RWPE1 (cell line): ENCODE data around the gene LIMS2.

Experiments used
- CTCF ChIA-PET: fragments of 350-600 bp; sonication (Branson Sonifier 250); formaldehyde crosslinking; extraction: SDS; loops from one replicate; lab custom pipeline; 2021; lab: Yijun Ruan, JAX
- POLR2A ChIA-PET: fragments of 400-600 bp; formaldehyde crosslinking; extraction: SDS; loops from one replicate; lab custom pipeline; 2020; ENCODE audit warnings: antibody characterized with exemption; ENCODE audit not compliant: low non-redundant PET; lab: Yijun Ruan, JAX
- DNase-seq: peaks from one replicate; pipeline ENCODE4 v3.0.0; 2012; ENCODE audit warnings: low spot score
- H3K27ac ChIP-seq: fragments of 450-650 bp; 2 replicates; pipeline ENCODE4 v1.5.1; 2017
- TF ChIP-seq, protein P1 (sequence below): fragments of 450-650 bp; conservative IDR thresholded peaks from 2 replicates; pipeline ENCODE4 v1.5.1; 2017; ENCODE audit warnings: low read depth, mild to moderate bottlenecking

Gene LIMS2

DNA sequence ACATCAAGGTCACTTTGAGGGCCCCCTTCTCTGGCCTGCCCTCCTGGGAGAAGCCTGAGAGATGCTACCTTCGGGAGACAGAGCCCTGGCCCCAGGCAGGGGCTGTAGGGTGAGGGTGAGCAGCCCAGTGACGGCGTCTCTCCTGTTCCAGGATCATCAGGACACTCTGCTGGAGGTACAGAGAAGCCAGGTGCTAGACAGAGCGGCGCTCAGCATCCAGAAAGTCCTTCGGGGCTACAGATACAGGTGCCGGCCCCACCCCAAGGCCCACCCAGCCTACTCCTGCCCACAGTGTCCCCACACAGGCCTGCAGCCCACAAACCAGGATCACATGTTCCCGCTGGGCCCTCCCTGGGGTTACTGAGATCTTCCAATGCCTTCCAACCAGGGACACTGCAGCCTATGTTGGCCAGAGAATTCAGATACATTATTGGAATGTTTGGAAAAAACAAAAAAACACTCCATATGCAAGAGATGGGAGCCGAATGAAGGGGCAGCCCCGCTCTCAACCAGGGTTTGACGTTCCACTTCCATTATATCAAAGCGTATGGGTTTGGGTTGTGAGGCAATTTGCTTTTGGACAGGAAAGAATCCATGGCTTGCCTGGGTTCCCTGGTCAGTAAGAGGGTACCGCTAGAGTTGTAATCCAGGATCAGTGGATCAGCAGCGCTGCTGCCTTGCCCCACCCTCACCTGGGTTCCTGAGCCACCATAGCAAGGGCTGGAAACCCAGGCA is 78.9 kb downstream of the LIMS2 start:
- POLR2A ChIA-PET = no interaction called here
- TF ChIP-seq, protein P1, sequence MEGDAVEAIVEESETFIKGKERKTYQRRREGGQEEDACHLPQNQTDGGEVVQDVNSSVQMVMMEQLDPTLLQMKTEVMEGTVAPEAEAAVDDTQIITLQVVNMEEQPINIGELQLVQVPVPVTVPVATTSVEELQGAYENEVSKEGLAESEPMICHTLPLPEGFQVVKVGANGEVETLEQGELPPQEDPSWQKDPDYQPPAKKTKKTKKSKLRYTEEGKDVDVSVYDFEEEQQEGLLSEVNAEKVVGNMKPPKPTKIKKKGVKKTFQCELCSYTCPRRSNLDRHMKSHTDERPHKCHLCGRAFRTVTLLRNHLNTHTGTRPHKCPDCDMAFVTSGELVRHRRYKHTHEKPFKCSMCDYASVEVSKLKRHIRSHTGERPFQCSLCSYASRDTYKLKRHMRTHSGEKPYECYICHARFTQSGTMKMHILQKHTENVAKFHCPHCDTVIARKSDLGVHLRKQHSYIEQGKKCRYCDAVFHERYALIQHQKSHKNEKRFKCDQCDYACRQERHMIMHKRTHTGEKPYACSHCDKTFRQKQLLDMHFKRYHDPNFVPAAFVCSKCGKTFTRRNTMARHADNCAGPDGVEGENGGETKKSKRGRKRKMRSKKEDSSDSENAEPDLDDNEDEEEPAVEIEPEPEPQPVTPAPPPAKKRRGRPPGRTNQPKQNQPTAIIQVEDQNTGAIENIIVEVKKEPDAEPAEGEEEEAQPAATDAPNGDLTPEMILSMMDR = no peak
- CTCF ChIA-PET = interaction anchor here (0.7 kb wide), 1 partner anchor 1872 kb away, joined by 4 read pairs; no protein-coding TSS in a partner anchor
- H3K27ac ChIP-seq = no peak overlapping the region
- no peak for DNase-seq

DNA sequence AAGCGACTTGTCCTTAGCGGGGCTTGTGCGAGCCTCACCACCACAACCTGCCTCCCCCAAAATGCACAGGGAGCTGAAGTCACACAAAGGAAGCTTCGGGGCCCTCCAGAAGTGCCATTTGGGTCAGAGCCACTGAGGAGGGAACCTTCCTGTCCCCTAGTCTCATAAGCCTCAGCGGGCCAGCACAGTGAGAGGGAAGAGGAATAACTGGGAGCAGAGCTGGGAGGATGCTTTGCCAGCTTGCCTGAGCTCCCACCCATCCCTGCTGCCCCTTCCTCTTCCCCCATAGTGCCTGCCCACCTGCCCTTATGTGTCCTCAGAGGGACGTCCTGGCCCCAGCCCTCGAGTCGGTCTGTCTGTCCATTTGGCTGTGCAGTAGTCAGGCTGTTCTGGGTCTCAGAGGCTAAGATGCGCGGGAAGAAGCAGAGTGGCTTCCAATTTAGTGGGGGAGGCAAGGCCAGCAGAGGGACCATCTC is 81.2 kb downstream of the LIMS2 start:
- TF ChIP-seq, protein P1 = no peak
- DNase-seq = no peak
- CTCF ChIA-PET = interaction anchor here (0.8 to 2.3 kb wide), 2 partner anchors 56 to 63 kb away, joined by 5 to 9 read pairs; no protein-coding TSS in a partner anchor
- H3K27ac ChIP-seq = no peak overlapping the region
- POLR2A ChIA-PET = no interaction called here

DNA sequence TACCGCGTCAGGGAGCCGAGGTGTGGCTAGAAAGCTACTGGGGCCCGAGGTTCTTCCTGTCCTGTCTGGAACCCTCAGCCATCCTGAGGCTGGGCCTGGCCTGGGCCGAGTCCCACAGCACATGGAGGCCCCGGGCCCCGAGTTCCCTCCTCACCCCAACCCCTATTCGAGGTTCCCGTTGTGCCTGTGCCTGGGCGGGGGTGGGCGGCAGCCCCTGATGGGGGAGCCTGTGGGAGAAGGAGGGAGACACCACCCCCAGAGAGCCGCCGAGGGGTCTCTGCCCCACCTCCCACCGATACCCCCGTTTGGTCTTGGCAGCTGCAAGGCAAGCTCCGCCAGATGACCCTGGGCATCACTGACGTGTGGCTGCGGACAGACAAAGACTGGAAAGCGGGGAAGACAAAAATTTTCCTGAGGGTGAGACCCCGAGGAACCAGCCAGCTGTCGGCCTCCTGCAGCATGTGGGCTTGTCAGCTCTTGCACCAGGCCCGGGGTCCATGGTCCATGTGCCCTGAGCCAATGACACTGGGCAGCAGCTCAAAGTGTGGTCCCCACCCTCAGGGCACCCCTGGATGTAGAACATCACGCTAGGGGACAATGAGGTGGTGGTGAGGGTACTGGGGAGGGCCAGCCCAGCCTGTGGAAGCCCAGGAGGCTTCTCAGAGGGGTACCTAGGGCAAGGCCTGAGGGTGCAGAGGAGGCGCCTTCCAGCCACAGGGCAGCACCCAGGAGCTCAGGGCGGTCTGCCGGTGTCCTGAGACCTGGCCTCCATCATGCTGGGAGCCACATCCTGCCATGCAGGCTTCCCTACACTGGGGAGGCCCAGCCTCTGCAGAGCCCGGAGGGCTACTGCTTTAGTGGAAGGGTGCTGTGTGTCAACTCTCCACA is 81.9 kb downstream of the LIMS2 start:
- ChIA-PET CTCF (interaction anchor here (0.8 to 2.3 kb wide), 2 partner anchors 56 to 64 kb away, joined by 5 to 9 read pairs; no protein-coding TSS in a partner anchor), POLR2A (no interaction called here)
- no peak for DNase-seq
- TF ChIP-seq, protein P1 = no peak
- H3K27ac ChIP-seq = no peak overlapping the region

DNA sequence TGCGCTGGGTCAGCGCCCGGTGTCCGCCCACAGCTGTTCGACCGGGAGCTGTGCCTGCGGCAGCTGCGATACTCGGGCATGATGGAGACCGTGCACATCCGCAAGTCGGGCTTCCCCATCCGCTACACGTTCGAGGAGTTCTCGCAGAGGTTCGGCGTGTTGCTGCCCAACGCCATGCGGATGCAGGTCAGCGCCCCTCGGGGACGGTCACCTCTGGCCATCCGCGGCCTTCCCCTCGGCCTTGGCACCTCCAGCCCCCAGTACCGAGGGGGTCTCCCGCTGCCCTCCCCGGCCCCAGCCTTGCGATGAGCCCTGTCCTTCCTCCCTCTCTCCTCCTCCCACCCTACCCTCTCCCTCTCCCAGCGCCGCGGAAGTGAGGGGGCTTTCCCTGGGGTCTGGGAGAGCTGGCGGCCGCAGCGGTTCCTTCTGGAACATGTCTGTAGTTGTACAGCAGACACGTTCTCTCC is 82.5 kb downstream of the LIMS2 start:
- TF ChIP-seq, protein P1 = no peak
- CTCF ChIA-PET = no interaction called here
- no peak for DNase-seq
- H3K27ac ChIP-seq = no peak overlapping the region
- POLR2A ChIA-PET = no interaction called here

DNA sequence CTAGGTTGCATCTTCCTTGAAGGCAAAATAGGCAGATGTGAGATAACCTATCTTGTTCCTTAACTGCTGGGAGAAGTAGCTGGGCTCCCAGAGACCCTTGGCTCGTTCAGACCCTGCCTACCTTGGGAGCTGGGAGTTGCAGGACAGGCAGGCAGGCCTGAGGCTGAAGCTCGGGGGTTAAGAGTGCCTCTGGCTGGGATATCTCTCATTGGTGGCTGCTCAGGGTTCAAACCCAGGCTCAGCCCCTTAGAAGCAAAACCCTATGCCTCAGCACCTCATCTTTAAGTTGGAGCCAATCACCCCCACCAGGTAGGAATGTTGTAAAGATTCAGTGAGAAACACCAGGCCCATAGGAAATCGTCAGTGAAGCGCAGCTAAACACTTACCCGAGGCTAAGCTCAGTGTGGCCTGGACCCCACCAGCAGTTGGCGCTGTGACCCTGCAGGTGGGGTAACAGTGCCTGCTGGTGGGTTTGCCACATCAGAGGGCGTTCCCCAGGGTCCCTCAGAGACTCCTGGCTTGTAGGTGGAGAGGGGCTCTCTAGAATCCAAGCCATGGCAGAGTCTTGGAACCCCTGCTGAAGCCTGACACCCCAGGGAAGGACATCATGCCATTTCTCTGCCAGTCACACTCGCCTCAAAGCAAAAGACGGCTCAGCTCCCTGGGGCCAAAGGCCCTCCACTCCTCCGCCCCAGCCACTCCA is 84.0 kb downstream of the LIMS2 start:
- DNase-seq = peak; percentile 72
- no peak overlapping the region for H3K27ac ChIP-seq
- POLR2A ChIA-PET = no interaction called here
- CTCF ChIA-PET = interaction anchor here (0.5 to 2.6 kb wide), 20 partner anchors 9 to 133 kb away, joined by 3 to 55 read pairs (median 4); partner anchors contain the start of gene LIMS2
- TF ChIP-seq, protein P1 = peak; percentile 75
